ENCODE measurements around the gene RAET1E.

Gene RAET1E

DNA sequence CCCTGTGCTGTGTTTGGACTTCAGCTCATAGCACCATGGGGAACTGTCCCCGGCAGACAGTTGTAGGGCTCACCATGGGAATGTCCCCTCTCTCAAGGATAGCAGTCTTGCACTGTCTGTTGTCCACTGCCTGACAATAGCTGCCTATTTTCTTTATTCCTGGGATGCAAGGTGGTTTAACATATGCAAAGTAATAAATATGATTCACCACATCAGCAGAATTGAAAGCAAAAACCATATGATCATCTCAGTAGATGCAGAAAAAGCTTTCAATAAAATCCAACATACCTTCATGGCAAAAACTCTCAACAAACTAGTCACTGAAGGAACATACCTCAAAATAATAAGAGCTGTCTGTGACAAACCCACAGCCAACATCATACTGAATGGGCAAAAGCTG lies 20.3 kb downstream of the RAET1E start:
- no peak for TF ChIP-seq ARNT (IDR thresholded peaks at IDR 0.05)
- no peak for TF ChIP-seq SUZ12 (IDR thresholded peaks at IDR 0.05)
- no peak for TF ChIP-seq BHLHE40 (IDR thresholded peaks at IDR 0.05; ENCODE audit: borderline replicate concordance)
- no peak for TF ChIP-seq NFRKB (IDR thresholded peaks at IDR 0.05)
- TF ChIP-seq, protein P1, sequence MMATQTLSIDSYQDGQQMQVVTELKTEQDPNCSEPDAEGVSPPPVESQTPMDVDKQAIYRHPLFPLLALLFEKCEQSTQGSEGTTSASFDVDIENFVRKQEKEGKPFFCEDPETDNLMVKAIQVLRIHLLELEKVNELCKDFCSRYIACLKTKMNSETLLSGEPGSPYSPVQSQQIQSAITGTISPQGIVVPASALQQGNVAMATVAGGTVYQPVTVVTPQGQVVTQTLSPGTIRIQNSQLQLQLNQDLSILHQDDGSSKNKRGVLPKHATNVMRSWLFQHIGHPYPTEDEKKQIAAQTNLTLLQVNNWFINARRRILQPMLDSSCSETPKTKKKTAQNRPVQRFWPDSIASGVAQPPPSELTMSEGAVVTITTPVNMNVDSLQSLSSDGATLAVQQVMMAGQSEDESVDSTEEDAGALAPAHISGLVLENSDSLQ (IDR thresholded peaks at IDR 0.05) = no peak
- no peak for TF ChIP-seq SP1 (IDR thresholded peaks at IDR 0.05)
- TF ChIP-seq TARDBP (IDR thresholded peaks at IDR 0.05) = no peak
- no peak for TF ChIP-seq FOXK2 (IDR thresholded peaks at IDR 0.05)
- no peak for TF ChIP-seq ZNF384 (IDR thresholded peaks at IDR 0.05)
- no peak for TF ChIP-seq ELF4 (IDR thresholded peaks at IDR 0.05)
- no peak for TF ChIP-seq FOXA1 (IDR thresholded peaks at IDR 0.05)
- no peak for TF ChIP-seq HDGF (IDR thresholded peaks at IDR 0.05; ENCODE audit: borderline replicate concordance)
- TF ChIP-seq FOXM1 (IDR thresholded peaks at IDR 0.05; ENCODE audit: borderline replicate concordance) = no peak
- TF ChIP-seq CTBP1 (IDR thresholded peaks at IDR 0.05; ENCODE audit: borderline replicate concordance) = no peak
- ChIA-PET POLR2A (no interaction called here), CTCF (interaction anchor here (0.6 kb wide), 2 partner anchors 193 to 300 kb away, joined by 3 to 7 read pairs; no protein-coding TSS in a partner anchor)
- peak; percentile 3 for DNase-seq (ENCODE audit: extremely low spot score)

- CTCF ChIA-PET = no interaction called here
- POLR2A ChIA-PET = no interaction called here
- DNase-seq (ENCODE audit: extremely low spot score) = no peak
- TF ChIP-seq ELF4 (IDR thresholded peaks at IDR 0.05) = no peak
- TF ChIP-seq FOXK2 (IDR thresholded peaks at IDR 0.05) = no peak
- TF ChIP-seq L3MBTL2 (conservative IDR thresholded peaks at IDR 0.05) = no peak
- TF ChIP-seq SUZ12 (IDR thresholded peaks at IDR 0.05) = no peak
- TF ChIP-seq TARDBP (IDR thresholded peaks at IDR 0.05) = no peak
- no peak for TF ChIP-seq ARNT (IDR thresholded peaks at IDR 0.05)
- no peak for TF ChIP-seq BHLHE40 (IDR thresholded peaks at IDR 0.05; ENCODE audit: borderline replicate concordance)
- no peak for TF ChIP-seq SP1 (IDR thresholded peaks at IDR 0.05)
- TF ChIP-seq FOXA1 (IDR thresholded peaks at IDR 0.05) = no peak
- no peak for TF ChIP-seq LEF1 (IDR thresholded peaks at IDR 0.05; ENCODE audit: borderline replicate concordance)
- no peak for TF ChIP-seq ZNF384 (IDR thresholded peaks at IDR 0.05)
- TF ChIP-seq, protein P1 (IDR thresholded peaks at IDR 0.05) = no peak
- TF ChIP-seq NFRKB (IDR thresholded peaks at IDR 0.05) = no peak
- no peak for TF ChIP-seq HDGF (IDR thresholded peaks at IDR 0.05; ENCODE audit: borderline replicate concordance)
- no peak for TF ChIP-seq FOXM1 (IDR thresholded peaks at IDR 0.05; ENCODE audit: borderline replicate concordance)
- TF ChIP-seq CTBP1 (IDR thresholded peaks at IDR 0.05; ENCODE audit: borderline replicate concordance) = no peak
Measured at GRCh38 chr6:149876241-149876933, 21.5 kb downstream of the RAET1E start.

DNA sequence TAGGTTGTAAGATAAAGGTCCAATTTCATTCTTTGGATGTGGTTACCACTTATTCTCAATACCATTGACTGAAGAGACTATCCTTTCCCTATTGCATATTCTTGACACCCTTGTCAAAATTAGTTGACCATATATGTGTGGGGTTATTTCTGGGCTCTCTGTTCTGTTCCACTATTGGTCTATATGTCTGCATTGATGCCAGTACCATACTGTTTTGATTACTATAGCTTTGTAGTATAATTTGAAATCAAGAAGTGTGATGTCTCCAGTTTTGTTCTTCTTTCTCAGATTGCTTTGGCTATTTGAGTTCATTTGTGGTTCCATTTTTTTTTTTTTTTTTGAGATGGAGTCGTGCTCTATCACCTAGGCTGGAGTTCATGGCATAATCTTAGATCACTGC lies 25.7 kb downstream of the RAET1E start:
- CTCF ChIA-PET = no interaction called here
- POLR2A ChIA-PET = no interaction called here
- no peak for DNase-seq (ENCODE audit: extremely low spot score)
- no peak for TF ChIP-seq CTBP1 (IDR thresholded peaks at IDR 0.05; ENCODE audit: borderline replicate concordance)
- no peak for TF ChIP-seq ELF4 (IDR thresholded peaks at IDR 0.05)
- TF ChIP-seq ARNT (IDR thresholded peaks at IDR 0.05) = no peak
- no peak for TF ChIP-seq FOXK2 (IDR thresholded peaks at IDR 0.05)
- TF ChIP-seq, protein P1 (IDR thresholded peaks at IDR 0.05) = no peak
- TF ChIP-seq SUZ12 (IDR thresholded peaks at IDR 0.05) = no peak
- no peak for TF ChIP-seq L3MBTL2 (conservative IDR thresholded peaks at IDR 0.05)
- TF ChIP-seq LEF1 (IDR thresholded peaks at IDR 0.05; ENCODE audit: borderline replicate concordance) = no peak
- TF ChIP-seq HDGF (IDR thresholded peaks at IDR 0.05; ENCODE audit: borderline replicate concordance) = no peak
- TF ChIP-seq SP1 (IDR thresholded peaks at IDR 0.05) = no peak
- no peak for TF ChIP-seq ZNF384 (IDR thresholded peaks at IDR 0.05)
- TF ChIP-seq TARDBP (IDR thresholded peaks at IDR 0.05) = no peak
- TF ChIP-seq NFRKB (IDR thresholded peaks at IDR 0.05) = no peak

DNA sequence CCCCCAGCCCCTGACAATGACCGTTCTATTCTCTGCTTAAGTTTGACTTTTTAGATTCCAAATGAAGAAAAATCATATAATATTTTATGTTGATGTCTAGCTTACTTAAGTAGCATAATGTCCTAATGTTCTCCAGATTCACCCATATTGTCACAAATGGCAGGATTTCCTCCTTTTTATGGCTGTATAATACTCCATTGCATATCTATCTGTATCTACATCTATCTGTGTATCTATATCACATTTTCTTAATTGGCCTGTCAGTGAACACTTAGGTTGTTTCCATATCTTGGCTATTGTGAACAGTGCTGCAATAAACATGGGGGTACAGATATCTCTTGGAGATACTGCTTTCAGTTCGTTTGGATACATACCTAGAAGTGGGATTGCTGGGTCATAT lies 26.7 kb downstream of the RAET1E start:
- CTCF ChIA-PET = interaction anchor here (1.0 kb wide), 1 partner anchor 9 kb away, joined by 3 read pairs; no protein-coding TSS in a partner anchor
- POLR2A ChIA-PET = no interaction called here
- no peak for DNase-seq (ENCODE audit: extremely low spot score)
- TF ChIP-seq, protein P1 (IDR thresholded peaks at IDR 0.05) = no peak
- TF ChIP-seq ARNT (IDR thresholded peaks at IDR 0.05) = no peak
- TF ChIP-seq NFRKB (IDR thresholded peaks at IDR 0.05) = no peak
- no peak for TF ChIP-seq SUZ12 (IDR thresholded peaks at IDR 0.05)
- no peak for TF ChIP-seq TARDBP (IDR thresholded peaks at IDR 0.05)
- no peak for TF ChIP-seq ZNF384 (IDR thresholded peaks at IDR 0.05)
- TF ChIP-seq FOXK2 (IDR thresholded peaks at IDR 0.05) = no peak
- no peak for TF ChIP-seq FOXM1 (IDR thresholded peaks at IDR 0.05; ENCODE audit: borderline replicate concordance)
- no peak for TF ChIP-seq L3MBTL2 (conservative IDR thresholded peaks at IDR 0.05)
- no peak for TF ChIP-seq ELF4 (IDR thresholded peaks at IDR 0.05)
- no peak for TF ChIP-seq BHLHE40 (IDR thresholded peaks at IDR 0.05; ENCODE audit: borderline replicate concordance)
- no peak for TF ChIP-seq SP1 (IDR thresholded peaks at IDR 0.05)
- no peak for TF ChIP-seq LEF1 (IDR thresholded peaks at IDR 0.05; ENCODE audit: borderline replicate concordance)
- TF ChIP-seq CTBP1 (IDR thresholded peaks at IDR 0.05; ENCODE audit: borderline replicate concordance) = no peak

- DNase-seq (ENCODE audit: extremely low spot score) = no peak
- POLR2A ChIA-PET = interaction anchor here (1.0 kb wide), 2 partner anchors 11 to 13 kb away, joined by 3 to 4 read pairs; no protein-coding TSS in a partner anchor
- TF ChIP-seq SP1 (IDR thresholded peaks at IDR 0.05) (no peak), ARNT (IDR thresholded peaks at IDR 0.05) (no peak), HDGF (IDR thresholded peaks at IDR 0.05; ENCODE audit: borderline replicate concordance) (no peak), L3MBTL2 (conservative IDR thresholded peaks at IDR 0.05) (no peak), BHLHE40 (IDR thresholded peaks at IDR 0.05; ENCODE audit: borderline replicate concordance) (no peak), FOXK2 (IDR thresholded peaks at IDR 0.05) (no peak), CTBP1 (IDR thresholded peaks at IDR 0.05; ENCODE audit: borderline replicate concordance) (no peak), FOXA1 (IDR thresholded peaks at IDR 0.05) (no peak), SUZ12 (IDR thresholded peaks at IDR 0.05) (no peak), ELF4 (IDR thresholded peaks at IDR 0.05) (no peak), TARDBP (IDR thresholded peaks at IDR 0.05) (no peak), FOXM1 (IDR thresholded peaks at IDR 0.05; ENCODE audit: borderline replicate concordance) (no peak), NFRKB (IDR thresholded peaks at IDR 0.05) (no peak), ZNF384 (IDR thresholded peaks at IDR 0.05) (no peak), LEF1 (IDR thresholded peaks at IDR 0.05; ENCODE audit: borderline replicate concordance) (no peak)
- TF ChIP-seq, protein P1 (IDR thresholded peaks at IDR 0.05) = no peak
- CTCF ChIA-PET = interaction anchor here (1.1 kb wide), 1 partner anchor 29 kb away, joined by 3 read pairs; no protein-coding TSS in a partner anchor
Measured at GRCh38 chr6:149869275-149869892, 28.5 kb downstream of the RAET1E start.

Measured in HEK293T (cell line).